WTC11 (cell line): Measurements from ENCODE around the gene GLO1. TPM values are rescaled to one million over a fixed set of nuclear protein-coding genes. Genes with fewer than 3 reads are reported as not detected.

Experiments used
- ATAC-seq: fragments of 200-7000 bp; cut with Tn5 transposase; 2 replicates; pipeline ENCODE4 v1.10.0; 2021; ENCODE audit warnings: mild to moderate bottlenecking, moderate library complexity
- CTCF ChIA-PET: fragments of 300-600 bp; sonication (Branson Sonifier 250); formaldehyde crosslinking; loops from one replicate; lab custom pipeline; 2021; ENCODE audit warnings: antibody characterized with exemption; lab: Charles Lee
- POLR2A ChIA-PET: fragments of 350-600 bp; sonication (Branson Sonifier 250); formaldehyde crosslinking; loops from one replicate; lab custom pipeline; 2021; ENCODE audit warnings: antibody characterized with exemption; lab: Charles Lee
- DNase-seq: peaks from one replicate; pipeline ENCODE4 v3.0.0; 2021; ENCODE audit warnings: low spot score
- H3K27ac Mint-ChIP-seq: 2 replicates; pipeline ENCODE4 v1.8.0; 2021; ENCODE audit warnings: mixed read lengths
- H3K27me3 Mint-ChIP-seq: 2 replicates; pipeline ENCODE4 v1.8.0; 2021; ENCODE audit warnings: low read depth, mild to moderate bottlenecking, moderate library complexity, mixed read lengths
- H3K36me3 Mint-ChIP-seq: 2 replicates; pipeline ENCODE4 v1.8.0; 2021; ENCODE audit warnings: mixed read lengths
- H3K4me1 Mint-ChIP-seq: 2 replicates; pipeline ENCODE4 v1.8.0; 2022; ENCODE audit warnings: mixed read lengths
- H3K4me3 Mint-ChIP-seq: 2 replicates; pipeline ENCODE4 v1.8.0; 2021; ENCODE audit warnings: mild to moderate bottlenecking, moderate library complexity, mixed read lengths
- H3K9me3 Mint-ChIP-seq: 2 replicates; pipeline ENCODE4 v1.8.0; 2021; ENCODE audit warnings: mixed read lengths
- CREM ChIP-seq: sonication (generic); formaldehyde crosslinking; IDR thresholded peaks from 2 replicates; pipeline ENCODE4 v1.8.1; 2022; ENCODE audit warnings: mild to moderate bottlenecking, missing genetic modification reagents, moderate library complexity
- FOXJ3 ChIP-seq: sonication (generic); formaldehyde crosslinking; IDR thresholded peaks from 2 replicates; pipeline ENCODE4 v1.9.0; 2021; ENCODE audit warnings: missing genetic modification reagents, mild to moderate bottlenecking, borderline replicate concordance
- HMGA2 ChIP-seq: fragments of 250-450 bp; sonication (Bioruptor Pico); IDR thresholded peaks from 2 replicates; pipeline ENCODE4 v1.4.0; 2021; ENCODE audit warnings: mild to moderate bottlenecking, moderate library complexity
- KAT7 ChIP-seq: sonication (generic); formaldehyde crosslinking; IDR thresholded peaks from 2 replicates; pipeline ENCODE4 v1.8.1; 2023; ENCODE audit warnings: missing genetic modification reagents, mild to moderate bottlenecking, borderline replicate concordance
- OVOL2 ChIP-seq: fragments of 250-450 bp; sonication (Bioruptor Pico); IDR thresholded peaks from 2 replicates; pipeline ENCODE4 v1.9.0; 2021; ENCODE audit warnings: mild to moderate bottlenecking, borderline replicate concordance
- PRRX2 ChIP-seq: fragments of 250-450 bp; sonication (Bioruptor Pico); IDR thresholded peaks from 2 replicates; pipeline ENCODE4 v1.8.0; 2021; ENCODE audit warnings: mild to moderate bottlenecking
- SMAD3 ChIP-seq: sonication (generic); formaldehyde crosslinking; IDR thresholded peaks from 2 replicates; pipeline ENCODE4 v1.8.0; 2022; ENCODE audit warnings: missing genetic modification reagents, mild to moderate bottlenecking, borderline replicate concordance
- total RNA-seq: library from RNA; stranded (reverse); gene quantifications from 3 replicates; pipeline ENCODE4 v1.2.3, GENCODE V29; 2021
- TF ChIP-seq, protein P1 (sequence below): sonication (generic); formaldehyde crosslinking; IDR thresholded peaks from 2 replicates; pipeline ENCODE4 v1.8.1; 2022; ENCODE audit warnings: mild to moderate bottlenecking, missing genetic modification reagents, moderate library complexity, borderline replicate concordance
- TF ChIP-seq, protein P2 (sequence below): fragments of 250-450 bp; sonication (Bioruptor Pico); IDR thresholded peaks from 2 replicates; pipeline ENCODE4 v1.8.0; 2021; ENCODE audit warnings: mild to moderate bottlenecking
- TF ChIP-seq, protein P3 (sequence below): sonication (generic); formaldehyde crosslinking; IDR thresholded peaks from 2 replicates; pipeline ENCODE4 v1.8.0; 2022; ENCODE audit warnings: missing genetic modification reagents
- TF ChIP-seq, protein P4 (sequence below): sonication (generic); formaldehyde crosslinking; conservative IDR thresholded peaks from 2 replicates; pipeline ENCODE4 v1.8.1; 2022; ENCODE audit warnings: mild to moderate bottlenecking, missing genetic modification reagents
- TF ChIP-seq, protein P5 (sequence below): sonication (generic); formaldehyde crosslinking; IDR thresholded peaks from 2 replicates; pipeline ENCODE4 v1.8.1; 2022; ENCODE audit warnings: missing genetic modification reagents, borderline replicate concordance
- TF ChIP-seq, protein P6 (sequence below): sonication (generic); formaldehyde crosslinking; IDR thresholded peaks from 2 replicates; pipeline ENCODE4 v1.8.0; 2022; ENCODE audit warnings: mild to moderate bottlenecking, missing genetic modification reagents

Gene GLO1
- total RNA-seq, 1 experiment from 2014 or later: 147 TPM

DNA sequence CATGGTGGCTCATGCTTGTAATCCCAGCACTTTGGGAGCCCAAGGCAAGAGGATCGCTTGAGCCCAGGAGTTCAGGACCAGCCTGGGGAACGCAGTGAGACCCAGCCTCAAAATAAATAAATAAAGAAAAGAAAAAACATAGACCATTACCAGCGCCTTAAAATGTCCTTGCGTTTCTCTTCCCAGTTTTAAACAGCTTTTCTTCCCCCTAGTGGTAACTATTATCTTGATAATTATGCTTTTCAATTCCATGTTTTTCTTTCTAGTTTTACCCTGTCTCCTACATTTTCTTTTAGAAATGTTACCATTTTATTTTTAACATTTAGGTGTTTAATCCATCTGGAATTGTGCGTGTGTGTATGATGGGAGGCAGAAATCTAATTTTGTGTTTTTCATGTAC is 36.6 kb upstream of the GLO1 start:
- H3K27ac Mint-ChIP-seq: no peak overlapping the region
- no peaks in the 10 kb centered on the region for H3K27me3 Mint-ChIP-seq
- POLR2A ChIA-PET: no interaction called here
- TF ChIP-seq SMAD3 (CRISPR knock-in tag): no peak
- TF ChIP-seq KAT7 (CRISPR knock-in tag): no peak
- TF ChIP-seq, protein P1, sequence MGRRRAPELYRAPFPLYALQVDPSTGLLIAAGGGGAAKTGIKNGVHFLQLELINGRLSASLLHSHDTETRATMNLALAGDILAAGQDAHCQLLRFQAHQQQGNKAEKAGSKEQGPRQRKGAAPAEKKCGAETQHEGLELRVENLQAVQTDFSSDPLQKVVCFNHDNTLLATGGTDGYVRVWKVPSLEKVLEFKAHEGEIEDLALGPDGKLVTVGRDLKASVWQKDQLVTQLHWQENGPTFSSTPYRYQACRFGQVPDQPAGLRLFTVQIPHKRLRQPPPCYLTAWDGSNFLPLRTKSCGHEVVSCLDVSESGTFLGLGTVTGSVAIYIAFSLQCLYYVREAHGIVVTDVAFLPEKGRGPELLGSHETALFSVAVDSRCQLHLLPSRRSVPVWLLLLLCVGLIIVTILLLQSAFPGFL (CRISPR knock-in tag): no peak
- no peak for TF ChIP-seq PRRX2 (CRISPR knock-in tag)
- TF ChIP-seq, protein P2, sequence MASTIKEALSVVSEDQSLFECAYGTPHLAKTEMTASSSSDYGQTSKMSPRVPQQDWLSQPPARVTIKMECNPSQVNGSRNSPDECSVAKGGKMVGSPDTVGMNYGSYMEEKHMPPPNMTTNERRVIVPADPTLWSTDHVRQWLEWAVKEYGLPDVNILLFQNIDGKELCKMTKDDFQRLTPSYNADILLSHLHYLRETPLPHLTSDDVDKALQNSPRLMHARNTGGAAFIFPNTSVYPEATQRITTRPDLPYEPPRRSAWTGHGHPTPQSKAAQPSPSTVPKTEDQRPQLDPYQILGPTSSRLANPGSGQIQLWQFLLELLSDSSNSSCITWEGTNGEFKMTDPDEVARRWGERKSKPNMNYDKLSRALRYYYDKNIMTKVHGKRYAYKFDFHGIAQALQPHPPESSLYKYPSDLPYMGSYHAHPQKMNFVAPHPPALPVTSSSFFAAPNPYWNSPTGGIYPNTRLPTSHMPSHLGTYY (CRISPR knock-in tag): no peak
- no peak for TF ChIP-seq OVOL2 (CRISPR knock-in tag)
- ATAC-seq (no peak), DNase-seq (no peak)
- peaks cover 11% of the 10 kb centered on the region for H3K9me3 Mint-ChIP-seq
- CTCF ChIA-PET: interaction anchor here (0.6 to 1.3 kb wide), 6 partner anchors 8 to 133 kb away, joined by 3 to 5 read pairs (median 3); no protein-coding TSS in a partner anchor
- H3K4me1 Mint-ChIP-seq: 0 out of 2 replicates have a peak, but pooled peaks cover 2% of the 10 kb centered on the region
- H3K36me3 Mint-ChIP-seq: no peaks in the 10 kb centered on the region
- H3K4me3 Mint-ChIP-seq: no peak overlapping the region

DNA sequence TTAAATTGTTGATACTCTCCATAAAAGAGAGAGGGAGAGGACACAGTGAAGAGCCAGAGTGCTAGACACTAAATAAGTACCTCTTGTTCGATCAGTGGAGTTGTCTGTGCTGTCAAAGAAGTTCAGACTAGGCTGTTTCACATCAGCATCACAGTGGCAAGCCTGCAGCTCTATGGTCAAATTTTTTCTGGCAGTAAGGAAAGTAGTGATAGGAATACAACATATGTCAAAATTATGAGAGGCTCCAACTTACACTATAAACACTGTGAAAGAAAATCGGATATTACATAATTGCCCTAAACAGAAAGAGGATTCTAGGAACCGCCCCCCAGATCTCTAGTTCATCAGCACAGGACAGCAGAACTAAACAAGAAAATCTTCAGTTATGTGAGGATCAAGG is 35.3 kb upstream of the GLO1 start:
- 0 out of 2 replicates have a peak, but pooled peaks cover 2% of the 10 kb centered on the region for H3K4me1 Mint-ChIP-seq
- no peak overlapping the region for H3K27ac Mint-ChIP-seq
- DNase-seq (no peak), ATAC-seq (no peak)
- H3K27me3 Mint-ChIP-seq: peaks cover 2% of the 10 kb centered on the region; the same call in 1 of the 2 replicates
- ChIA-PET CTCF (no interaction called here), POLR2A (no interaction called here)
- no peak overlapping the region for H3K4me3 Mint-ChIP-seq
- TF ChIP-seq HMGA2 (CRISPR knock-in tag) (no peak), FOXJ3 (CRISPR knock-in tag) (no peak), CREM (CRISPR knock-in tag) (no peak)
- TF ChIP-seq, protein P3, sequence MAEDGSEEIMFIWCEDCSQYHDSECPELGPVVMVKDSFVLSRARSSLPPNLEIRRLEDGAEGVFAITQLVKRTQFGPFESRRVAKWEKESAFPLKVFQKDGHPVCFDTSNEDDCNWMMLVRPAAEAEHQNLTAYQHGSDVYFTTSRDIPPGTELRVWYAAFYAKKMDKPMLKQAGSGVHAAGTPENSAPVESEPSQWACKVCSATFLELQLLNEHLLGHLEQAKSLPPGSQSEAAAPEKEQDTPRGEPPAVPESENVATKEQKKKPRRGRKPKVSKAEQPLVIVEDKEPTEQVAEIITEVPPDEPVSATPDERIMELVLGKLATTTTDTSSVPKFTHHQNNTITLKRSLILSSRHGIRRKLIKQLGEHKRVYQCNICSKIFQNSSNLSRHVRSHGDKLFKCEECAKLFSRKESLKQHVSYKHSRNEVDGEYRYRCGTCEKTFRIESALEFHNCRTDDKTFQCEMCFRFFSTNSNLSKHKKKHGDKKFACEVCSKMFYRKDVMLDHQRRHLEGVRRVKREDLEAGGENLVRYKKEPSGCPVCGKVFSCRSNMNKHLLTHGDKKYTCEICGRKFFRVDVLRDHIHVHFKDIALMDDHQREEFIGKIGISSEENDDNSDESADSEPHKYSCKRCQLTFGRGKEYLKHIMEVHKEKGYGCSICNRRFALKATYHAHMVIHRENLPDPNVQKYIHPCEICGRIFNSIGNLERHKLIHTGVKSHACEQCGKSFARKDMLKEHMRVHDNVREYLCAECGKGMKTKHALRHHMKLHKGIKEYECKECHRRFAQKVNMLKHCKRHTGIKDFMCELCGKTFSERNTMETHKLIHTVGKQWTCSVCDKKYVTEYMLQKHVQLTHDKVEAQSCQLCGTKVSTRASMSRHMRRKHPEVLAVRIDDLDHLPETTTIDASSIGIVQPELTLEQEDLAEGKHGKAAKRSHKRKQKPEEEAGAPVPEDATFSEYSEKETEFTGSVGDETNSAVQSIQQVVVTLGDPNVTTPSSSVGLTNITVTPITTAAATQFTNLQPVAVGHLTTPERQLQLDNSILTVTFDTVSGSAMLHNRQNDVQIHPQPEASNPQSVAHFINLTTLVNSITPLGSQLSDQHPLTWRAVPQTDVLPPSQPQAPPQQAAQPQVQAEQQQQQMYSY: no peak
- TF ChIP-seq, protein P4, sequence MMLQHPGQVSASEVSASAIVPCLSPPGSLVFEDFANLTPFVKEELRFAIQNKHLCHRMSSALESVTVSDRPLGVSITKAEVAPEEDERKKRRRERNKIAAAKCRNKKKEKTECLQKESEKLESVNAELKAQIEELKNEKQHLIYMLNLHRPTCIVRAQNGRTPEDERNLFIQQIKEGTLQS: no peak
- TF ChIP-seq, protein P5, sequence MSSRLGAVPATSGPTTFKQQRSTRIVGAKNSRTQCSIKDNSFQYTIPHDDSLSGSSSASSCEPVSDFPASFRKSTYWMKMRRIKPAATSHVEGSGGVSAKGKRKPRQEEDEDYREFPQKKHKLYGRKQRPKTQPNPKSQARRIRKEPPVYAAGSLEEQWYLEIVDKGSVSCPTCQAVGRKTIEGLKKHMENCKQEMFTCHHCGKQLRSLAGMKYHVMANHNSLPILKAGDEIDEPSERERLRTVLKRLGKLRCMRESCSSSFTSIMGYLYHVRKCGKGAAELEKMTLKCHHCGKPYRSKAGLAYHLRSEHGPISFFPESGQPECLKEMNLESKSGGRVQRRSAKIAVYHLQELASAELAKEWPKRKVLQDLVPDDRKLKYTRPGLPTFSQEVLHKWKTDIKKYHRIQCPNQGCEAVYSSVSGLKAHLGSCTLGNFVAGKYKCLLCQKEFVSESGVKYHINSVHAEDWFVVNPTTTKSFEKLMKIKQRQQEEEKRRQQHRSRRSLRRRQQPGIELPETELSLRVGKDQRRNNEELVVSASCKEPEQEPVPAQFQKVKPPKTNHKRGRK (CRISPR knock-in tag): no peak
- H3K9me3 Mint-ChIP-seq: peaks cover 11% of the 10 kb centered on the region
- no peaks in the 10 kb centered on the region for H3K36me3 Mint-ChIP-seq

DNA sequence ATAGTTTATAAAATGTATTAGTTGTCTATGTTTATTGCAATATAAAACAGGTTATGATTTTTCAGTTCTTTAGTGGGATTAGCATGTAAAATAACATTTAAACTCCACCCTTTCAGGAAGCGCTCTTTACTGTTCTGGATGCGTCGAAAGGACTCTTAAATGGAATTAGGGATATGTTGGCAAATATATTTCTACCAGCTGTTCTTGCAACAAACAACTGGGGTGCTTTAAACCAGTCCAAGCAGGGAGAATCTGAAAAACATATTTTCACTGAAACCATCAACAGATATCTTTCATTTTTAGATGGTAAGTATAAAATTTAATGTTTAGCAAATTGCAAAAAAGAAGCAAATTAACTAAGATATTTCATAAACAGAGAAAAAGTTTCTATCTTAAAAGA is 34.0 kb upstream of the GLO1 start:
- CTCF ChIA-PET: no interaction called here
- Mint-ChIP-seq H3K4me3 (no peak overlapping the region), H3K27me3 (peaks cover 2% of the 10 kb centered on the region; the same call in 1 of the 2 replicates)
- TF ChIP-seq, protein P6, sequence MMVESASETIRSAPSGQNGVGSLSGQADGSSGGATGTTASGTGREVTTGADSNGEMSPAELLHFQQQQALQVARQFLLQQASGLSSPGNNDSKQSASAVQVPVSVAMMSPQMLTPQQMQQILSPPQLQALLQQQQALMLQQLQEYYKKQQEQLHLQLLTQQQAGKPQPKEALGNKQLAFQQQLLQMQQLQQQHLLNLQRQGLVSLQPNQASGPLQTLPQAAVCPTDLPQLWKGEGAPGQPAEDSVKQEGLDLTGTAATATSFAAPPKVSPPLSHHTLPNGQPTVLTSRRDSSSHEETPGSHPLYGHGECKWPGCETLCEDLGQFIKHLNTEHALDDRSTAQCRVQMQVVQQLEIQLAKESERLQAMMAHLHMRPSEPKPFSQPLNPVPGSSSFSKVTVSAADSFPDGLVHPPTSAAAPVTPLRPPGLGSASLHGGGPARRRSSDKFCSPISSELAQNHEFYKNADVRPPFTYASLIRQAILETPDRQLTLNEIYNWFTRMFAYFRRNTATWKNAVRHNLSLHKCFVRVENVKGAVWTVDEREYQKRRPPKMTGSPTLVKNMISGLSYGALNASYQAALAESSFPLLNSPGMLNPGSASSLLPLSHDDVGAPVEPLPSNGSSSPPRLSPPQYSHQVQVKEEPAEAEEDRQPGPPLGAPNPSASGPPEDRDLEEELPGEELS (CRISPR knock-in tag): no peak
- TF ChIP-seq, all 79 proteins: peak for 0
- POLR2A ChIA-PET: no interaction called here
- Mint-ChIP-seq H3K4me1 (0 out of 2 replicates have a peak, but pooled peaks cover 2% of the 10 kb centered on the region), H3K9me3 (peaks cover 11% of the 10 kb centered on the region), H3K27ac (no peak overlapping the region), H3K36me3 (no peaks in the 10 kb centered on the region)
- DNase-seq: no peak
- no peak for ATAC-seq
